Measurements from ENCODE around the gene SYNGR4.

The SYNGR4 gene

GRCh38 chr19:48395499-48395898, 31.3 kb downstream of the SYNGR4 start:
- H3K4me3 Mint-ChIP-seq, result peak overlapping the region; percentile 56

DNA sequence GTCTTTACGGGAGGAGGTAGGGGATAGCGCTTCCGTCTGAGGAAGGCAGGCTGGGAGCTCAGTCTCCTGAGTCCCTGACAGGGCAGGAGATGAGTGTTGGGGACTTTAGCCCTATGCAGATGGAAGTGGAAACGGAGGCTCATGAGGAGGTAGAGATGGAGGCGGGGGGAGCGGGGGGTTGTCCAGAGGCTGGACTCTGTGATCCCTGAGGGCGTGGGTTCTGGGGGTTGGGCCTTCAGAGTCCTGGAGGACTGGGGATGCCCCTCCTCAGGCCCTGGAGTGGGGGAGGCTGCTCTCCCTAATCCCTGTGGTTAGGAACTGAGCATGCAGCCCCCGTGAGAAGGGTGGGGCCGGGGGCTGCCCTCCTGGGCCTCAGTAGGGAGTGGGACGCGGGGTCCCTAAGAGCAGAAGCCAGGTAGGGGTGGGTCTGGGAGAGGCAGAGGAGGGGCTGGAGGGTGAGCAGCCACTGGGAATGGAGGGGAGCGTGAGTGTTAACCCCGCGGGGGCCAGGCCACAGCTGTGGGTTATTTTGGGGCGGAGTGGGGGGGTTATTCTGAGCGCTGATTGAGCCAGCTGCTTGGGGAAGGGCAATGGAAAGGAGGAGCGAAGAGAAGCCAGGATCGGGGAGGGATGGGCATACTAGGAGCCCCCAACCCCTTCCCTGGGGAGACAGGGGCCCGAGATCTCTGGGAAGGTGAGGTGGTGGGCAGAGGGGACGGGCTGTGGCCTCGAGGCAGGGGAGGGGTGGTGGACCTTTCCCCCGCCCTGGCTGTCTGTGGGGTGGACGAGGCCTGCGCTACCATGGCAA, 32.1 kb downstream of the SYNGR4 start:
- no peak for DNase-seq (ENCODE audit: low spot score in 2 of 2)
- Mint-ChIP-seq H3K36me3 (peaks cover 11% of the 10 kb centered on the region), H3K4me3 (peak overlapping the region; percentile 56), H3K4me1 (peaks cover 68% of the 10 kb centered on the region), H3K27ac (peak overlapping the region; percentile 40), H3K9me3 (peaks cover 3% of the 10 kb centered on the region)
- no peak for ATAC-seq

More at GRCh38 chr19:48395499-48395898, 31.3 kb downstream of the SYNGR4 start:
- peaks cover 66% of the 10 kb centered on the region for H3K4me1 Mint-ChIP-seq
- peaks cover 3% of the 10 kb centered on the region for H3K9me3 Mint-ChIP-seq
- H3K36me3 Mint-ChIP-seq, result peaks cover 16% of the 10 kb centered on the region
- no peak for ATAC-seq
- no peak overlapping the region for H3K27ac Mint-ChIP-seq
- no peak for DNase-seq (ENCODE audit: low spot score in 2 of 2)

- peak overlapping the region; percentile 93 for H3K4me3 Mint-ChIP-seq
- ATAC-seq (no peak), DNase-seq (ENCODE audit: low spot score in 2 of 2) (no peak)
- H3K4me1 Mint-ChIP-seq, result peaks cover 68% of the 10 kb centered on the region
- peak overlapping the region; percentile 93 for H3K27ac Mint-ChIP-seq
- H3K36me3 Mint-ChIP-seq, result peaks cover 9% of the 10 kb centered on the region
- H3K9me3 Mint-ChIP-seq, result peaks cover 3% of the 10 kb centered on the region
These were observed 32.6 kb downstream of the SYNGR4 start for GRCh38 chr19:48396824-48397176.

DNA sequence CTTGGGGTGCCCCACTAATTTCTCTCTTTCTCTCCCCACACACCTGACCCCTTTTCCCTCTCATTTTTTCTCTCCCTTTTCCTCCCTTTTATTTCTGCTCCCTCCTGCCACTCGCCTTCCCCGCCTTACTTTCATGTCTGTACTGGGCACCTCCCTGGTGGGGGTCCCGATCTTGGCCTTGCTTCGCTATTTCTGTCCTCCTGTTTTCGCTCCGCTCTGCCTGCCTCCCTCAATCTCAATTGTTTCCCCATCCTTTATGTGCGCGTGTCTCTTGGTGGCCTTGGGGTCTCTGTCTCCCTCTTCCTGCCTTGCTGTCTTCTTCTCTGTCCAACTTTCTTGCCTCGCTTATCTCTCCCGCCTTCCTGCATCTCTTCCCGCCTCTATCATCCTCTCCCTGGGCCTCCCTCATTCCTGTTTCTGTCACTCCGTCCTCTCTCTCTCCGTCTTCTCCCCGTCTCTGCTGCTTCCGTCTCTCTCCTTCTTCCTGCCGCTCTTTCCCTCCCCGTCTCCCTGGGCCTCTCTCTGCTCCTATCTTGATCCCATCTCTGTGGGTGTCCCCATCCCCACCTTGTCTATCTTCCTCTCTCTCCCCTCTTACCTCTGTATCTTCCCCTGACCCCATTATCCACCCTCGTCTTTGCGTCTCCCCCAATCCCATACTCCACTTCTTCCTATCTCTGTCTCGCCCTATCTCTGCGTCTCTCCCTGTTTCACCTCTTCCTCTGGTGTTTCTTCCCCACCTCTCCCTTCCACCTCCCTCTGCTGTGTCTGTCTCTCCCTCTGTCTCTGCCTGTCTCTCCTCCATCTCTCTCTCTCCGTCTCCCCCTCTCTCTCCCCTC, 33.3 kb downstream of the SYNGR4 start:
- Mint-ChIP-seq H3K4me3 (peak overlapping the region; percentile 93), H3K4me1 (peaks cover 70% of the 10 kb centered on the region), H3K36me3 (peaks cover 9% of the 10 kb centered on the region), H3K27ac (peak overlapping the region; percentile 93), H3K9me3 (peaks cover 3% of the 10 kb centered on the region)
- DNase-seq (ENCODE audit: low spot score in 2 of 2) (no peak), ATAC-seq (no peak)

- ATAC-seq (no peak), DNase-seq (ENCODE audit: low spot score in 2 of 2) (peak in 1 of 2 donors; percentile 65)
- Mint-ChIP-seq H3K9me3 (peaks cover 3% of the 10 kb centered on the region), H3K27ac (peak overlapping the region; percentile 93), H3K4me1 (peaks cover 64% of the 10 kb centered on the region), H3K36me3 (peaks cover 9% of the 10 kb centered on the region), H3K4me3 (peak overlapping the region; percentile 93)
These were observed 33.9 kb downstream of the SYNGR4 start for GRCh38 chr19:48398102-48398374.

GRCh38 chr19:48398375-48399235, 34.4 kb downstream of the SYNGR4 start:
- H3K9me3 Mint-ChIP-seq, result peaks cover 3% of the 10 kb centered on the region
- peak; percentile 82 for ATAC-seq
- peaks cover 9% of the 10 kb centered on the region for H3K36me3 Mint-ChIP-seq
- peak overlapping the region; percentile 93 for H3K4me3 Mint-ChIP-seq
- peak; percentile 86 to 92 for DNase-seq (ENCODE audit: low spot score in 2 of 2)
- peaks cover 69% of the 10 kb centered on the region for H3K4me1 Mint-ChIP-seq
- peak overlapping the region; percentile 93 for H3K27ac Mint-ChIP-seq

- peak overlapping the region; percentile 24 for H3K27ac Mint-ChIP-seq
- no peak overlapping the region for H3K4me3 Mint-ChIP-seq
- H3K9me3 Mint-ChIP-seq, result peaks cover 3% of the 10 kb centered on the region
- peaks cover 9% of the 10 kb centered on the region for H3K36me3 Mint-ChIP-seq
- peak; percentile 49 for ATAC-seq
- DNase-seq (ENCODE audit: low spot score in 2 of 2), result no peak
- H3K4me1 Mint-ChIP-seq, result peaks cover 57% of the 10 kb centered on the region
These were observed 36.0 kb downstream of the SYNGR4 start for GRCh38 chr19:48400018-48400742.

DNA sequence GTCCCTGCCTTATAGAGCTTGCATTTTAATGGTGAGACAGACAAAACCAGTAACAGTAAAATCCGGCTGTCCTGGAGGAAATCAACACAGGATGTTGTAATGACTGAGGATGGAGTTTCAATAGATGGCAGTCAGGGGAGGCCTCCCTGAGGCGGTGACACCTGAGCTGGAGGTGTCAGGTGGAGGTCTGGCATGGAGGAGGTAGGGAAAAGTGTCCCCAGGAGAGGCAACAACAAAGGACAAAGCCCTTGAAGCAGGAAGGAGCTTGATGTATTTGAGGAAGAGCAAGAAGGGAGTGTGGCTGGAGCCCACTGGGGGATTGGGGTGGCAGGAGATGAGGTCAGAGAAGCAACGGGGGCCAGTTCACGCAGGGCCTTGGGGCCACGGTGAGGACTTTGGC, 37.1 kb downstream of the SYNGR4 start:
- DNase-seq (ENCODE audit: low spot score in 2 of 2) (no peak), ATAC-seq (no peak)
- Mint-ChIP-seq H3K4me3 (no peak overlapping the region), H3K27ac (peak overlapping the region; percentile 14), H3K9me3 (peaks cover 3% of the 10 kb centered on the region), H3K36me3 (peaks cover 9% of the 10 kb centered on the region), H3K4me1 (peaks cover 46% of the 10 kb centered on the region)

GRCh38 chr19:48403606-48404005, 39.4 kb downstream of the SYNGR4 start:
- H3K4me1 Mint-ChIP-seq, result peaks cover 33% of the 10 kb centered on the region
- H3K4me3 Mint-ChIP-seq, result no peak overlapping the region
- ATAC-seq, result peak; percentile 75
- H3K36me3 Mint-ChIP-seq, result peaks cover 9% of the 10 kb centered on the region
- H3K27ac Mint-ChIP-seq, result no peak overlapping the region
- DNase-seq (ENCODE audit: low spot score in 2 of 2), result peak in 1 of 2 donors; percentile 69
- peaks cover 3% of the 10 kb centered on the region for H3K9me3 Mint-ChIP-seq

DNA sequence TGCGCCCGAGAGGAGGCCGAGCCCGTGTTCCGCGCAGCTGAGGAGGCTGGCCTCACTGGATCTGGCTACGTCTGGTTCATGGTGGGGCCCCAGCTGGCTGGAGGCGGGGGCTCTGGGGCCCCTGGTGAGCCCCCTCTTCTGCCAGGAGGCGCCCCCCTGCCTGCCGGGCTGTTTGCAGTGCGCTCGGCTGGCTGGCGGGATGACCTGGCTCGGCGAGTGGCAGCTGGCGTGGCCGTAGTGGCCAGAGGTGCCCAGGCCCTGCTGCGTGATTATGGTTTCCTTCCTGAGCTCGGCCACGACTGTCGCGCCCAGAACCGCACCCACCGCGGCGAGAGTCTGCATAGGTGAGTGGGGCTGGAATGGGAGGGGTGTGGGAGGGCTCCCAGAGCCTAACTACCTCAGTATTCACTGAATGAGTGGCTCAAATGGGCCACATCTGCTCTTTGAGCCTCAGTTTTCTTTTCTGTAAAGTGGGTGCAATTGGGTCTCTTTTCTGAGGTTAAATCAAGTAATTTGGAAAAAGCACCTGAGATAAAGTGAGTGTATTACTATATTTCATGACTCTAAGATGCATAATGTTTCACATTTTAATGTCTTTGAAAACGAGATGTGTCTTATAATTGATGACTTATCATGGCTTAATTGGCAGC, 41.0 kb downstream of the SYNGR4 start:
- Mint-ChIP-seq H3K4me1 (peaks cover 18% of the 10 kb centered on the region), H3K4me3 (no peak overlapping the region), H3K36me3 (no peaks in the 10 kb centered on the region), H3K27ac (no peak overlapping the region), H3K9me3 (no peaks in the 10 kb centered on the region)
- ATAC-seq, result no peak
- DNase-seq (ENCODE audit: low spot score in 2 of 2), result no peak

DNA sequence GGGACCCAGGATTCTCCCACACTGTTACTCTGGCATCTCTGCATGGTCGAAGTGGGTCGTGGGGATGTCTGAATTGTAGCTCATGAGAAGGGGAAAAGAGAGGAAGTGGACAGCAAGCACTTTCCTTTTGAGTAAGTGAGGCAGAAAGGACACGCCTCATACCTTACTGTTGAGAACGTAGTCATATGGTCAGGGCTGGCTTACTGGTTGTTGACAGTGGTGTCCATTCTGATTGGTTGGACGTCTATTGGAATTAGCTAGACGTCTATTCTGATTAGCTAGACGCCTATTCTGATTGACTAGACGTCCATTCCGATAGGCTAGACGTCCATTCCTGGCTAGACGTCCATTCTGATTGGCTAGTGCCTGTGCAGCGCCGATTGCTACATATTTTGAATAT, 41.7 kb downstream of the SYNGR4 start:
- no peak overlapping the region for H3K4me3 Mint-ChIP-seq
- H3K27ac Mint-ChIP-seq, result no peak overlapping the region
- no peaks in the 10 kb centered on the region for H3K9me3 Mint-ChIP-seq
- H3K36me3 Mint-ChIP-seq, result no peaks in the 10 kb centered on the region
- peaks cover 18% of the 10 kb centered on the region for H3K4me1 Mint-ChIP-seq
- DNase-seq (ENCODE audit: low spot score in 2 of 2), result no peak
- no peak for ATAC-seq

DNA sequence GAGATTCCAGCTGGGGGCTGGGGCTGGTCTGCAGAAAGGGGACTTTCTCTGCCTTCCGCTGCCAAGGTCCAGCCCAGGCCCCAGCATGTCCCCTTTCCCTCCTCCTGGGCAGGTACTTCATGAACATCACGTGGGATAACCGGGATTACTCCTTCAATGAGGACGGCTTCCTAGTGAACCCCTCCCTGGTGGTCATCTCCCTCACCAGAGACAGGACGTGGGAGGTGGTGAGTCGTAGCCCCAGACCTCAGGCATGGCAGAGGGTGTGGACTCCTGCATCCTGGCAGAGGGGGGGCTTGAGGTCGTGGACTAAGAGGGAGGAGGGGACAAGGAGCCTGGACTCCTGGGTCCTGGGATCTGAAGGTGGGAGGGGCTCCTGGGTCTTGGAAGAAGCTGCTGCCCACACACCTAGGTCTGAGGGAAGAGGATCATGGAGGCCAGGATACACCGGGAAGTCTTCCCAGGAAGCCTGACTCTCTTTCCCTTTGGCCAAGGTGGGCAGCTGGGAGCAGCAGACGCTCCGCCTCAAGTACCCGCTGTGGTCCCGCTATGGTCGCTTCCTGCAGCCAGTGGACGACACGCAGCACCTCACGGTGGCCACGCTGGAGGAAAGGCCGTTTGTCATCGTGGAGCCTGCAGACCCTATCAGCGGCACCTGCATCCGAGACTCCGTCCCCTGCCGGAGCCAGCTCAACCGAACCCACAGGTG, 49.9 kb downstream of the SYNGR4 start:
- no peak for ATAC-seq
- no peak for DNase-seq (ENCODE audit: low spot score in 2 of 2)
- Mint-ChIP-seq H3K9me3 (no peaks in the 10 kb centered on the region), H3K27ac (no peak overlapping the region), H3K4me1 (peaks cover 29% of the 10 kb centered on the region), H3K4me3 (peak overlapping the region; percentile 74), H3K36me3 (peaks cover 12% of the 10 kb centered on the region)

GRCh38 chr19:48415395-48415794, 51.2 kb downstream of the SYNGR4 start:
- ATAC-seq (peak; percentile 22), DNase-seq (ENCODE audit: low spot score in 2 of 2) (peak; percentile 55 to 78)
- Mint-ChIP-seq H3K27ac (no peak overlapping the region), H3K36me3 (peaks cover 17% of the 10 kb centered on the region), H3K9me3 (no peaks in the 10 kb centered on the region), H3K4me3 (peak overlapping the region; percentile 74), H3K4me1 (peaks cover 35% of the 10 kb centered on the region)

GRCh38 chr19:48415806-48416221, 51.6 kb downstream of the SYNGR4 start:
- H3K4me1 Mint-ChIP-seq, result peaks cover 35% of the 10 kb centered on the region
- no peak overlapping the region for H3K27ac Mint-ChIP-seq
- H3K9me3 Mint-ChIP-seq, result no peaks in the 10 kb centered on the region
- H3K36me3 Mint-ChIP-seq, result peaks cover 17% of the 10 kb centered on the region
- DNase-seq (ENCODE audit: low spot score in 2 of 2) (no peak), ATAC-seq (no peak)
- H3K4me3 Mint-ChIP-seq, result peak overlapping the region; percentile 74
